ENCODE results near the gene SLC39A6.

DNA sequence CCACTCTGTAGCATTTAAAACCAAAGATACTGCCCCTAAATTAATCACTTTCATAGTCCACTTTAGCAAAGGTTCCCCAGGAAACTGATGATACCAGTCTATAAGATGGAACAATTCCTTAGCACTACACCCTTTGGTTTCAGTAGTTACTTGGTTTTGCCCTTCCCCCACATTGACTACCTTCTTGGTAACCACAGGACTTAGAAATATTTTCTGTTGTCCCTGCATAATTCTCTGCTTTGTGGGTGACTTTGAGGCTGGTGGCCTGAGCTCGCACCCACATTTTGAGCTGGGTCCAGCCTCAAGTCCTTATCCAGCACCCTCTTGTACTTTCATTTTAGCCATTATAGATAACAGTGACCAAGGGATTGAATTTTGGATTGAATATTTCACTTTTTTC, 23.6 kb upstream of the SLC39A6 start:
- TF ChIP-seq, protein P1, sequence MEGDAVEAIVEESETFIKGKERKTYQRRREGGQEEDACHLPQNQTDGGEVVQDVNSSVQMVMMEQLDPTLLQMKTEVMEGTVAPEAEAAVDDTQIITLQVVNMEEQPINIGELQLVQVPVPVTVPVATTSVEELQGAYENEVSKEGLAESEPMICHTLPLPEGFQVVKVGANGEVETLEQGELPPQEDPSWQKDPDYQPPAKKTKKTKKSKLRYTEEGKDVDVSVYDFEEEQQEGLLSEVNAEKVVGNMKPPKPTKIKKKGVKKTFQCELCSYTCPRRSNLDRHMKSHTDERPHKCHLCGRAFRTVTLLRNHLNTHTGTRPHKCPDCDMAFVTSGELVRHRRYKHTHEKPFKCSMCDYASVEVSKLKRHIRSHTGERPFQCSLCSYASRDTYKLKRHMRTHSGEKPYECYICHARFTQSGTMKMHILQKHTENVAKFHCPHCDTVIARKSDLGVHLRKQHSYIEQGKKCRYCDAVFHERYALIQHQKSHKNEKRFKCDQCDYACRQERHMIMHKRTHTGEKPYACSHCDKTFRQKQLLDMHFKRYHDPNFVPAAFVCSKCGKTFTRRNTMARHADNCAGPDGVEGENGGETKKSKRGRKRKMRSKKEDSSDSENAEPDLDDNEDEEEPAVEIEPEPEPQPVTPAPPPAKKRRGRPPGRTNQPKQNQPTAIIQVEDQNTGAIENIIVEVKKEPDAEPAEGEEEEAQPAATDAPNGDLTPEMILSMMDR (IDR thresholded peaks at IDR 0.05 in 8 of 11, conservative IDR thresholded peaks at IDR 0.05 in 3 of 11), result no peak
- TF ChIP-seq POLR2A (IDR thresholded peaks at IDR 0.05) (no peak), POLR2AphosphoS5 (IDR thresholded peaks at IDR 0.05) (no peak)
